Esophagus muscularis mucosa (tissue), 4 donors: ENCODE results near the gene DLG5. TPM values are rescaled to one million over a fixed set of nuclear protein-coding genes. Genes with fewer than 3 reads are reported as not detected.

ENCODE experiments used
- DNase-seq: peaks from one replicate; pipeline ENCODE4 v3.0.0-alpha.2; 2017; ENCODE audit errors: extremely low spot score
- H3K27ac ChIP-seq, 4 donors: fragments of 200-600 bp; sonication (generic); replicated peaks in 1 of 4; 1 replicate in 3 of 4; 2 replicates in 1 of 4; pipeline ENCODE4 v1.5.1; 2016 to 2019; ENCODE audit warnings: mild to moderate bottlenecking in 1 of 4
- H3K27me3 ChIP-seq, 4 donors: fragments of 200-600 bp; sonication (generic); one replicate each; pipeline versions ENCODE4 v1.5.1 to v1.6.0; 2016 to 2019
- H3K36me3 ChIP-seq, 4 donors: fragments of 200-600 bp; sonication (generic); one replicate each; pipeline ENCODE4 v1.5.1; 2016 to 2019
- H3K4me1 ChIP-seq, 4 donors: fragments of 200-600 bp; sonication (generic); one replicate each; pipeline ENCODE4 v1.5.1; 2016 to 2019
- H3K4me3 ChIP-seq, 4 donors: fragments of 200-600 bp; sonication (generic); 1 replicate in 2 of 4; 2 replicates in 2 of 4; pipeline ENCODE4 v1.5.1; 2016 to 2019; ENCODE audit warnings: mild to moderate bottlenecking in 4 of 4, moderate library complexity in 1 of 4
- H3K9me3 ChIP-seq, 4 donors: fragments of 200-600 bp; sonication (generic); 1 replicate in 3 of 4; 2 replicates in 1 of 4; pipeline ENCODE4 v1.5.1; 2016 to 2019
- CTCF ChIP-seq, 3 experiments: fragments of 200-600 bp in 2 of 3; fragments of 450-650 bp in 1 of 3; sonication (generic) in 2 of 3; IDR thresholded peaks; one replicate each; pipeline ENCODE4 v1.5.1; 2017 to 2019; ENCODE audit warnings: antibody characterized with exemption in 3 of 3, mild to moderate bottlenecking in 2 of 3, moderate library complexity in 1 of 3
- EP300 ChIP-seq: sonication (generic); formaldehyde crosslinking; IDR thresholded peaks from one replicate; pipeline ENCODE4 v1.6.1; 2017; ENCODE audit warnings: antibody characterized with exemption
- POLR2A ChIP-seq: fragments of 450-650 bp; IDR thresholded peaks from one replicate; pipeline ENCODE4 v1.6.1; 2017; ENCODE audit warnings: antibody characterized with exemption, moderate library complexity, mild to moderate bottlenecking, low read depth
- POLR2AphosphoS5 ChIP-seq, 2 donors: sonication (generic); formaldehyde crosslinking; IDR thresholded peaks; one replicate each; pipeline ENCODE4 v1.6.1; 2017; ENCODE audit warnings: antibody characterized with exemption in 2 of 2
- WGBS: methylation state at CpG from one replicate; pipeline ENCODE4 v1.1.5; 2018; 5-methylcytosine and 5-hydroxymethylcytosine counted together
- intact Hi-C: fragments of 100-400 bp; cut with DNase I; formaldehyde crosslinking; loops from one replicate; pipeline ENCODE4 v1.15.1; 2023
- total RNA-seq, 4 donors: library from RNA; depleted of rRNA; stranded (reverse); fragments of >200 nt; gene quantifications; one replicate each; pipeline versions ENCODE4 v1.1.0 to v1.2.1, GENCODE V29; 2016

Gene DLG5
- total RNA-seq, 4 donors from 2014 or later, result 55.7 to 120 (median 76.6) TPM

GRCh38 chr10:77915319-77916105 lies 11.0 kb downstream of the DLG5 start:
- Histone ChIP-seq H3K27ac (peak overlapping the region in 1 of 4 donors; percentile 29), H3K27me3 (no peaks in the 10 kb centered on the region), H3K4me1 (peaks cover 3 to 76% (median 69%) of the 10 kb centered on the region in 4 donors), H3K36me3 (no peaks in the 10 kb centered on the region), H3K4me3 (no peak overlapping the region), H3K9me3 (no peaks in the 10 kb centered on the region)
- no peak for TF ChIP-seq CTCF (IDR thresholded peaks at IDR 0.05)
- TF ChIP-seq EP300, result no peak
- TF ChIP-seq POLR2AphosphoS5 (IDR thresholded peaks at IDR 0.05), result no peak
- TF ChIP-seq POLR2A, result no peak
- intact Hi-C loops, result no loop called here
- 74% methylated on average over 10 of the region's 10 CpGs for WGBS
- DNase-seq, result no peak

- Histone ChIP-seq H3K4me1 (peaks cover 9 to 84% (median 73%) of the 10 kb centered on the region in 4 donors), H3K27ac (no peak overlapping the region)
- TF ChIP-seq EP300, result no peak
- TF ChIP-seq POLR2A, result no peak
- no peak for TF ChIP-seq POLR2AphosphoS5 (IDR thresholded peaks at IDR 0.05)
- no peak for TF ChIP-seq CTCF (IDR thresholded peaks at IDR 0.05)
Measured at GRCh38 chr10:77913090-77913489, 13.5 kb downstream of the DLG5 start.

GRCh38 chr10:77912576-77912975 lies 14.0 kb downstream of the DLG5 start:
- intact Hi-C loops, result no loop called here
- Histone ChIP-seq H3K27me3 (no peaks in the 10 kb centered on the region), H3K4me1 (peaks cover 9 to 89% (median 78%) of the 10 kb centered on the region in 4 donors), H3K27ac (no peak overlapping the region), H3K4me3 (no peak overlapping the region), H3K36me3 (no peaks in the 10 kb centered on the region), H3K9me3 (no peaks in the 10 kb centered on the region)
- 84% methylated on average over 2 of the region's 2 CpGs for WGBS
- no peak for TF ChIP-seq EP300
- TF ChIP-seq POLR2AphosphoS5 (IDR thresholded peaks at IDR 0.05), result no peak
- no peak for TF ChIP-seq POLR2A
- TF ChIP-seq CTCF (IDR thresholded peaks at IDR 0.05), result no peak
- DNase-seq, result no peak

More at GRCh38 chr10:77913090-77913489, 13.5 kb downstream of the DLG5 start:
- Histone ChIP-seq H3K4me3 (no peak overlapping the region), H3K9me3 (no peaks in the 10 kb centered on the region), H3K36me3 (no peaks in the 10 kb centered on the region), H3K27me3 (no peaks in the 10 kb centered on the region)
- intact Hi-C loops, result no loop called here
- 35% methylated on average over 4 of the region's 4 CpGs for WGBS
- DNase-seq, result no peak

- no peak for DNase-seq
- TF ChIP-seq POLR2A (no peak), POLR2AphosphoS5 (IDR thresholded peaks at IDR 0.05) (no peak), EP300 (no peak), CTCF (IDR thresholded peaks at IDR 0.05) (no peak)
- Histone ChIP-seq H3K4me3 (no peak overlapping the region), H3K27ac (no peak overlapping the region), H3K9me3 (no peaks in the 10 kb centered on the region), H3K36me3 (no peaks in the 10 kb centered on the region), H3K27me3 (no peaks in the 10 kb centered on the region), H3K4me1 (peaks cover 15 to 96% (median 83%) of the 10 kb centered on the region in 4 donors)
- WGBS, result 81% methylated on average over 7 of the region's 7 CpGs
- intact Hi-C loops, result no loop called here
Measured at GRCh38 chr10:77911535-77912123, 14.9 kb downstream of the DLG5 start.
